PFSK-1 (cell line): ENCODE measurements around the gene SPTBN4. TPM values are rescaled to one million over a fixed set of nuclear protein-coding genes. Genes with fewer than 3 reads are reported as not detected.

Experiments used
- FOXP2 ChIP-seq: optimal IDR thresholded peaks from 2 replicates; pipeline ENCODE3; 2011; ENCODE audit warnings: borderline replicate concordance, control low read depth, inconsistent platforms; ENCODE audit not compliant: insufficient read depth; ENCODE audit errors: extremely low read length, extremely low read depth
- POLR2AphosphoS5 ChIP-seq: IDR thresholded peaks from 2 replicates; pipeline ENCODE4 v1.6.1; 2012; ENCODE audit warnings: low read depth, mild to moderate bottlenecking, control low read depth, low read length, moderate library complexity
- SIN3A ChIP-seq: IDR thresholded peaks from 2 replicates; pipeline ENCODE4 v1.6.1; 2012; ENCODE audit warnings: mild to moderate bottlenecking, low read length, moderate library complexity, borderline replicate concordance; ENCODE audit not compliant: insufficient read depth
- TAF1 ChIP-seq: IDR thresholded peaks from 2 replicates; pipeline ENCODE4 v1.6.1; 2012; ENCODE audit warnings: low read length, control low read depth, borderline replicate concordance; ENCODE audit not compliant: insufficient read depth
- polyA plus RNA-seq: library from polyadenylated mRNA; unstranded; fragments of >200 nt; gene quantifications from one replicate; pipeline ENCODE4 v1.2.1, GENCODE V29; 2012; ENCODE audit warnings: low read depth, missing spikeins; ENCODE audit not compliant: insufficient read length
- TF ChIP-seq, protein P1 (sequence below), 2 experiments: IDR thresholded peaks; 2 replicates each; pipeline versions ENCODE4 v1.6.1 to v1.8.0; 2011 to 2012; ENCODE audit warnings: low read depth in 2 of 2, low read length in 2 of 2, control low read depth in 1 of 2, inconsistent platforms in 1 of 2, mild to moderate bottlenecking in 1 of 2, moderate library complexity in 1 of 2; ENCODE audit not compliant: insufficient read depth in 1 of 2

Gene SPTBN4
- 22.2 TPM for polyA plus RNA-seq

DNA sequence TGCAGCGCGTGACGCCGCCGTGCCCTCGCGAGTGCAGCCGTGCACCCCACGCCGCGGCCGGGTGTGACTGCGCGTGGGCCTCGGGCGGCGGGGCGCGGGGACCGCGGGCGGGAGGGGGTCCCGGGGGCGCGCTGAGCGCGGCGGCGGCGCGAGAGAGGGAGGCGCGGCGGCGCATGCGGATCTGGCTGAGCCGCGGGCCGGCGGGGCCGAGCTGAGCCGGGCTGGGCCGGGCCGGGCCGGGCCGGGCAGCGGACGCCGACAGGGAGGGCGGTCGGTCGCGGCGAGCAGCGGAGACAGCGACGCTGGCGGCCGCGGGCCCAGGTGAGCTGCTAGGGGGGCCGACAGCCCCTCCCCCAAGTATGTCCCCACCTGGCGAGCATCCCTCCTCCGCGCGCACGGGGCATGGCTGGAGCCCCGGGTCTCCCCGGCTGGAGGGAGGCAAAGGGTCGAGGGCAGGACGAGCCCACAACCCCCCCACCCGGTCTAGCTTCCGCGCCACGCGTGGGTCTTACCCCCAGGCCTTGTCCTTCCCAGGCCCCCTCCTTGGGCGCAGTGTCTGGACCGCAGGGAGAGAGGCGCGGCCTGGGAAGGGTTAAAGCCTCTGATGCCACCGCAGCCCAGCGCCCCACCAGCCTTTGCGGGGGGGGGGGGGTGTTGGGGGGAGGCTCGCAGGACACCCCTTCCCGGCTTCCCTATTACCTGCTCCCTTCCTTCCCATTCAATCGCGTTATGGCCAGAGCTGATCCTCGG lies at the start of gene SPTBN4:
TSS of gene SPTBN4 (plus strand) at position 17 of the 750 bp plus-strand sequence. CDS start 5,621 bp downstream, outside the sequence.
- TF ChIP-seq POLR2AphosphoS5 (no peak), SIN3A (no peak), FOXP2 (no peak), TAF1 (no peak)
- TF ChIP-seq, protein P1, sequence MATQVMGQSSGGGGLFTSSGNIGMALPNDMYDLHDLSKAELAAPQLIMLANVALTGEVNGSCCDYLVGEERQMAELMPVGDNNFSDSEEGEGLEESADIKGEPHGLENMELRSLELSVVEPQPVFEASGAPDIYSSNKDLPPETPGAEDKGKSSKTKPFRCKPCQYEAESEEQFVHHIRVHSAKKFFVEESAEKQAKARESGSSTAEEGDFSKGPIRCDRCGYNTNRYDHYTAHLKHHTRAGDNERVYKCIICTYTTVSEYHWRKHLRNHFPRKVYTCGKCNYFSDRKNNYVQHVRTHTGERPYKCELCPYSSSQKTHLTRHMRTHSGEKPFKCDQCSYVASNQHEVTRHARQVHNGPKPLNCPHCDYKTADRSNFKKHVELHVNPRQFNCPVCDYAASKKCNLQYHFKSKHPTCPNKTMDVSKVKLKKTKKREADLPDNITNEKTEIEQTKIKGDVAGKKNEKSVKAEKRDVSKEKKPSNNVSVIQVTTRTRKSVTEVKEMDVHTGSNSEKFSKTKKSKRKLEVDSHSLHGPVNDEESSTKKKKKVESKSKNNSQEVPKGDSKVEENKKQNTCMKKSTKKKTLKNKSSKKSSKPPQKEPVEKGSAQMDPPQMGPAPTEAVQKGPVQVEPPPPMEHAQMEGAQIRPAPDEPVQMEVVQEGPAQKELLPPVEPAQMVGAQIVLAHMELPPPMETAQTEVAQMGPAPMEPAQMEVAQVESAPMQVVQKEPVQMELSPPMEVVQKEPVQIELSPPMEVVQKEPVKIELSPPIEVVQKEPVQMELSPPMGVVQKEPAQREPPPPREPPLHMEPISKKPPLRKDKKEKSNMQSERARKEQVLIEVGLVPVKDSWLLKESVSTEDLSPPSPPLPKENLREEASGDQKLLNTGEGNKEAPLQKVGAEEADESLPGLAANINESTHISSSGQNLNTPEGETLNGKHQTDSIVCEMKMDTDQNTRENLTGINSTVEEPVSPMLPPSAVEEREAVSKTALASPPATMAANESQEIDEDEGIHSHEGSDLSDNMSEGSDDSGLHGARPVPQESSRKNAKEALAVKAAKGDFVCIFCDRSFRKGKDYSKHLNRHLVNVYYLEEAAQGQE (IDR thresholded peaks at IDR 0.05; ENCODE audit: insufficient read depth in 1 of 2, low read depth in 2 of 2, low read length in 2 of 2) = no peak

DNA sequence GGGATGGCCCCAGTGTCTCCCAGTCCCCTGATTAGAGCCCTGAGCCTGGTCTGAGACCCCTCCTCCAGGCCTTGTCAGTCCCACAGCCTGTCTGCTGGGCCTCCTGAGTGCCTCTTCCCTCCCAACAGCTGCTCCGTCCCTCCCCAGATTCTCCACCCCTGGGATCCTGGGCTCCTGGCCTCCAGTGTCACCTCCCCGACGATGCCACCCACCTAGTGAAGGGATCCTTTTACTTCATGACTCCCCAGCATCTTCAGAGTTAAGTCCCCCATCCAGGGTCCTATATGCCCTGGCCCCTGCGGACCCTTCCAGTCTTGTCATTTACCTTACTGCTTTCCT lies 49.2 kb upstream of the SPTBN4 start:
- TF ChIP-seq SIN3A = no peak
- TF ChIP-seq POLR2AphosphoS5 = no peak
- TF ChIP-seq FOXP2 = no peak
- TF ChIP-seq, protein P1 (IDR thresholded peaks at IDR 0.05; ENCODE audit: insufficient read depth in 1 of 2, low read depth in 2 of 2, low read length in 2 of 2) = no peak
- no peak for TF ChIP-seq TAF1

DNA sequence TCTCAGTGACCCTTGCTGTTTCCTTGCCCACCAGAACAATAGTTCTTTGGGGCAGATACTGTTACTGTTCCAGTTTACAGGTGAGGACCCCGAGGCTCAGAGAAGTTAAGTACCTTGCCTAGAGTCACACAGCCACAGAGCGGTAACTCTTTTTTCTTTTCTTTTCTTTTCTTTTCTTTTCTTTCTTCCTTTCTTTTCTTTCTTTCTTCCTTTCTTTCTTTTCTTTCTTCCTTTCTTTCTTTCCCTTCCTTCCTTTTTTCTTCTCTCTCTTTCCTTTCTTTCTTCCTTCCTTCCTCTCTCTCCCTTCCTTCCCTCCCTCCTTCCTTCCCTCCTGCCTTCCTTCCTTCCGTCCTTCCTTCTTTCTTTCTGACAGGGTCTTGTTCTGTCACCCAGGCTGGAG lies 48.8 kb upstream of the SPTBN4 start:
- no peak for TF ChIP-seq POLR2AphosphoS5
- no peak for TF ChIP-seq SIN3A
- TF ChIP-seq TAF1 = no peak
- TF ChIP-seq, protein P1 (IDR thresholded peaks at IDR 0.05; ENCODE audit: insufficient read depth in 1 of 2, low read depth in 2 of 2, low read length in 2 of 2) = no peak
- no peak for TF ChIP-seq FOXP2

DNA sequence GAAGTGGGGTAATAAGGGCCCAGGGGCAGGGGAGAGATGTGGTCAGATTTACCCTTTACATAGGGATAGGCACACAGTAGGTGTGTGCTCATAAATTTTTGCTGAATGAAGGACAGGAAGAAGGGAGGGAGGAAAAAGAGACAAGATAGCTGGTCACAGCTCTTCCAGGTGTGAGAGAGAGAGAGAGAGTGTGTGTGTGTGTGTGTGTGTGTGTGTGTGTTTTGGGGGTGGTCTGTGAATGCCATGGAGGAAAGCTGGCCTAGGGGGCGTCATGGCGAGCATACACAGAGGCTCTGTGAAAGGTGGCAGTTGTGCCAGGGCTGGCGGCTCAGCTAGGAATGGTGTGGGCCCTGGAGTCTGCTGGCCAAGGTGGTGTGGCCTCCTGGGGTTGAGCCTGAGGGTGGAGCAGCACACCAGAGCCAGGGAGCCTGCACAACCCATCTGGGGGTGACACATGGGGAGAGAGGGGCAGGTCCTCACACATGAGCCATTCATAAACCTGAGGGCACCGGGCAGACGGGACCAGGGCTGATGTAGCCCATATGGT lies 47.7 kb upstream of the SPTBN4 start:
- TF ChIP-seq, protein P1 (IDR thresholded peaks at IDR 0.05; ENCODE audit: insufficient read depth in 1 of 2, low read depth in 2 of 2, low read length in 2 of 2) = no peak
- TF ChIP-seq FOXP2 = no peak
- TF ChIP-seq POLR2AphosphoS5 = no peak
- no peak for TF ChIP-seq TAF1
- TF ChIP-seq SIN3A = no peak

DNA sequence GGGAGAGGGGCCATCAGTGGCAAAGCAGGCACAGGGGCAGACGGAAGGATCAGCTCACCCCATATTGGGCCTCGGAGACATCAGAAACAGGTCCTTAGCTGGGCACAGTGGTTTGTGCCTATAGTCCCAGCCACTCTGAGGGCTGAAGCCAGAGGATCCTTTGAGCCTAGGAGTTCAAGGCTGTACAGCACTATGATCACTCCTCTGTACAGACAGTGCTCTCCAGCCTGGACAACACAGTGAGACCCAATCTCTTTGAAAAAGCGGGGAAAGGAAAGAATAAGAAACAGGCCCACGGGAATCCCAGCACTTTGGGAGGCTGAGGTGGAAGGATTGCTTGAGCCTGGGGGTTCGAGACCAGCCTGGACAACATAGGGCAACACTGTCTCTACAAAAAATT lies 47.0 kb upstream of the SPTBN4 start:
- no peak for TF ChIP-seq SIN3A
- no peak for TF ChIP-seq FOXP2
- TF ChIP-seq, protein P1 (IDR thresholded peaks at IDR 0.05; ENCODE audit: insufficient read depth in 1 of 2, low read depth in 2 of 2, low read length in 2 of 2) = no peak
- TF ChIP-seq POLR2AphosphoS5 = no peak
- TF ChIP-seq TAF1 = no peak
